H9 (cell line): ENCODE data around the gene EIF5A2. TPM values are rescaled to one million over a fixed set of nuclear protein-coding genes. Genes with fewer than 3 reads are reported as not detected.

Experiments
- DNase-seq: peaks from one replicate; pipeline ENCODE4 v3.0.0-alpha.2; 2017
- H2AFZ ChIP-seq: one replicate; pipeline ENCODE4 v1.6.1; 2013; ENCODE audit warnings: mild to moderate bottlenecking, low read length, control low read depth, moderate library complexity
- H2AK5ac ChIP-seq: 2 replicates; pipeline ENCODE4 v1.6.1; 2013; ENCODE audit warnings: low read length, control low read depth, mixed read lengths; ENCODE audit not compliant: insufficient read length
- H2BK120ac ChIP-seq: one replicate; pipeline ENCODE4 v1.6.1; 2013; ENCODE audit warnings: low read depth, mild to moderate bottlenecking, low read length, control low read depth, inconsistent platforms; ENCODE audit not compliant: poor library complexity, severe bottlenecking
- H2BK12ac ChIP-seq: 2 replicates; pipeline ENCODE4 v1.6.1; 2013; ENCODE audit warnings: low read length, control low read depth, mixed read lengths, low read depth; ENCODE audit not compliant: insufficient read length
- H2BK15ac ChIP-seq: 2 replicates; pipeline ENCODE4 v1.6.1; 2013; ENCODE audit warnings: low read depth, low read length, control low read depth
- H2BK20ac ChIP-seq: one replicate; pipeline ENCODE4 v1.6.1; 2013; ENCODE audit warnings: low read depth, mild to moderate bottlenecking, low read length, control low read depth, inconsistent platforms; ENCODE audit not compliant: poor library complexity, severe bottlenecking
- H2BK5ac ChIP-seq: 2 replicates; pipeline ENCODE4 v1.6.1; 2013; ENCODE audit warnings: low read length, control low read depth, mixed read lengths; ENCODE audit not compliant: insufficient read length
- H3K14ac ChIP-seq: 2 replicates; pipeline ENCODE4 v1.6.1; 2013; ENCODE audit warnings: low read length, control low read depth; ENCODE audit not compliant: insufficient read depth
- H3K18ac ChIP-seq: 2 replicates; pipeline ENCODE4 v1.6.1; 2013; ENCODE audit warnings: low read depth, mild to moderate bottlenecking, mixed read lengths, low read length, control low read depth; ENCODE audit not compliant: insufficient read length
- H3K23ac ChIP-seq: 2 replicates; pipeline ENCODE4 v1.6.1; 2013; ENCODE audit warnings: low read length, control low read depth, mixed read lengths, low read depth; ENCODE audit not compliant: insufficient read length
- H3K23me2 ChIP-seq: 2 replicates; pipeline ENCODE4 v1.6.1; 2013; ENCODE audit warnings: low read depth, mild to moderate bottlenecking, mixed read lengths, low read length, control low read depth; ENCODE audit not compliant: insufficient read length, poor library complexity, severe bottlenecking
- H3K27ac ChIP-seq: 2 replicates; pipeline ENCODE4 v1.5.1; 2013; ENCODE audit warnings: low read length, control low read depth, mixed read lengths, low read depth; ENCODE audit not compliant: insufficient read length
- H3K27me3 ChIP-seq: 2 replicates; pipeline ENCODE4 v1.6.1; 2013; ENCODE audit warnings: low read length, control low read depth, inconsistent platforms; ENCODE audit not compliant: insufficient read depth
- H3K4ac ChIP-seq: 2 replicates; pipeline ENCODE4 v1.6.1; 2013; ENCODE audit warnings: low read depth, mild to moderate bottlenecking, control low read depth, inconsistent platforms, low read length, moderate library complexity
- H3K4me1 ChIP-seq: 2 replicates; pipeline ENCODE4 v1.6.1; 2013; ENCODE audit warnings: low read length, control low read depth, inconsistent platforms; ENCODE audit not compliant: insufficient read depth
- H3K4me2 ChIP-seq: 2 replicates; pipeline ENCODE4 v1.6.1; 2013; ENCODE audit warnings: low read length, control low read depth, mixed read lengths; ENCODE audit not compliant: insufficient read length, insufficient read depth
- H3K56ac ChIP-seq: 2 replicates; pipeline ENCODE4 v1.6.1; 2013; ENCODE audit warnings: low read depth, mild to moderate bottlenecking, mixed read lengths, low read length, control low read depth; ENCODE audit not compliant: insufficient read length
- H3K79me1 ChIP-seq: 2 replicates; pipeline ENCODE4 v1.6.1; 2013; ENCODE audit warnings: low read depth, mild to moderate bottlenecking, moderate library complexity, low read length, control low read depth, inconsistent platforms; ENCODE audit not compliant: insufficient read depth, poor library complexity, severe bottlenecking
- H3K79me2 ChIP-seq: 2 replicates; pipeline ENCODE4 v1.6.1; 2013; ENCODE audit warnings: low read length, control low read depth, inconsistent platforms; ENCODE audit not compliant: insufficient read depth
- H3K9ac ChIP-seq: 2 replicates; pipeline ENCODE4 v1.6.1; 2013; ENCODE audit warnings: low read length, control low read depth, mixed read lengths; ENCODE audit not compliant: insufficient read length; ENCODE audit errors: extremely low read depth
- H3K9me3 ChIP-seq: one replicate; pipeline ENCODE4 v1.6.1; 2013; ENCODE audit warnings: low read depth, low read length, inconsistent platforms; ENCODE audit not compliant: control insufficient read depth
- H3T11ph ChIP-seq: one replicate; pipeline ENCODE4 v1.6.1; 2013; ENCODE audit warnings: mild to moderate bottlenecking, low read length, control low read depth, inconsistent platforms
- H4K20me1 ChIP-seq: one replicate; pipeline ENCODE4 v1.6.1; 2013; ENCODE audit not compliant: control insufficient read depth, insufficient read length, insufficient read depth
- H4K5ac ChIP-seq: 2 replicates; pipeline ENCODE4 v1.6.1; 2013; ENCODE audit warnings: low read depth, mild to moderate bottlenecking, mixed read lengths, low read length, control low read depth; ENCODE audit not compliant: insufficient read length
- H4K8ac ChIP-seq: replicated peaks from 2 replicates; pipeline ENCODE4 v1.6.1; 2013; ENCODE audit warnings: low read length, control low read depth, mixed read lengths, low read depth; ENCODE audit not compliant: insufficient read length
- H4K91ac ChIP-seq: 2 replicates; pipeline ENCODE4 v1.6.1; 2013; ENCODE audit warnings: low read depth, mild to moderate bottlenecking, moderate library complexity, mixed read lengths, low read length, control low read depth; ENCODE audit not compliant: insufficient read length
- H3K27ac Mint-ChIP-seq, 3 experiments: 2 replicates in 2 of 3; 3 replicates in 1 of 3; pipeline ENCODE4 v1.8.0; 2020 to 2021; ENCODE audit warnings: mixed read lengths in 3 of 3, mild to moderate bottlenecking in 1 of 3, moderate library complexity in 1 of 3
- H3K27me3 Mint-ChIP-seq: 2 replicates; pipeline ENCODE4 v1.8.0; 2021; ENCODE audit warnings: low read depth, mild to moderate bottlenecking, moderate library complexity, mixed read lengths
- H3K36me3 Mint-ChIP-seq, 3 experiments: 2 replicates in 2 of 3; 3 replicates in 1 of 3; pipeline ENCODE4 v1.8.0; 2020 to 2021; ENCODE audit warnings: low read depth in 3 of 3, mixed read lengths in 3 of 3; ENCODE audit not compliant: insufficient read depth in 1 of 3
- H3K4me1 Mint-ChIP-seq, 2 experiments: 2 replicates each; pipeline ENCODE4 v1.8.0; 2020; ENCODE audit warnings: mixed read lengths in 2 of 2
- H3K4me3 Mint-ChIP-seq, 2 experiments: 2 replicates in 1 of 2; 3 replicates in 1 of 2; pipeline ENCODE4 v1.8.0; 2020 to 2021; ENCODE audit warnings: mild to moderate bottlenecking in 2 of 2, mixed read lengths in 2 of 2, moderate library complexity in 1 of 2
- H3K9me3 Mint-ChIP-seq, 2 experiments: 2 replicates in 1 of 2; 3 replicates in 1 of 2; pipeline ENCODE4 v1.8.0; 2020; ENCODE audit warnings: mild to moderate bottlenecking in 2 of 2, mixed read lengths in 2 of 2, moderate library complexity in 1 of 2
- CTCF ChIP-seq: fragments of 200-600 bp; sonication (generic); conservative IDR thresholded peaks from 3 replicates; pipeline ENCODE4 v1.8.0; 2021; ENCODE audit warnings: antibody characterized with exemption, mild to moderate bottlenecking
- total RNA-seq: library from RNA; stranded (reverse); gene quantifications from 2 replicates; pipeline ENCODE4 v1.2.1, GENCODE V29; 2021

The EIF5A2 gene
- total RNA-seq, 1 experiment from 2014 or later, result 7.7 TPM

GRCh38 chr3:170844377-170844776, 64.1 kb downstream of the EIF5A2 start:
- Histone ChIP-seq H3K27ac (no peak overlapping the region), H2BK12ac (no peak overlapping the region), H3K56ac (no peak overlapping the region), H3K4ac (no peak overlapping the region), H3K9ac (no peak overlapping the region), H2BK120ac (no peak overlapping the region), H3K18ac (no peak overlapping the region), H3K27me3 (no peaks in the 10 kb centered on the region), H4K20me1 (no peaks in the 10 kb centered on the region), H4K8ac (no peak overlapping the region), H3K4me2 (no peak overlapping the region), H3K4me1 (no peaks in the 10 kb centered on the region; the same call in 1 of the 2 replicates), H2BK5ac (no peak overlapping the region), H2AK5ac (no peak overlapping the region), H4K5ac (no peak overlapping the region), H3K23ac (no peak overlapping the region), H3K79me2 (no peaks in the 10 kb centered on the region), H2BK15ac (no peak overlapping the region), H3T11ph (no peak overlapping the region), H3K9me3 (peaks cover 7% of the 10 kb centered on the region), H3K14ac (no peak overlapping the region), H2BK20ac (no peak overlapping the region), H2AFZ (no peak overlapping the region), H3K23me2 (no peaks in the 10 kb centered on the region), H3K79me1 (no peaks in the 10 kb centered on the region), H4K91ac (no peak overlapping the region)
- Mint-ChIP-seq H3K27ac (no peak overlapping the region), H3K4me1 (peaks cover 2 to 4% of the 10 kb centered on the region in 2 experiments; a peak in 2 of 4 replicates), H3K4me3 (no peak overlapping the region), H3K36me3 (0 out of 7 replicates have a peak, but pooled peaks cover 0 to 4% (median 0%) of the 10 kb centered on the region in 3 experiments), H3K9me3 (peaks cover 4 to 8% of the 10 kb centered on the region in 2 experiments; a peak in 3 of 5 replicates), H3K27me3 (no peaks in the 10 kb centered on the region)
- TF ChIP-seq CTCF, result no peak
- no peak for DNase-seq
